ENCODE measurements around the gene ZNF132.
A peak's percentile ranks its signal among the peaks of the same experiment; 100 is the strongest.
"Not testable (repeated sequence)": the region's sequence is repeated elsewhere in the genome, so short reads cannot be mapped to it uniquely, and the experiment has no call there.

The ZNF132 gene

GRCh38 chr19:58407658-58408151 lies 32.2 kb downstream of the ZNF132 start:
- DNase-seq (ENCODE audit: low read depth, low spot score) = no peak

GRCh38 chr19:58406818-58407657 lies 32.9 kb downstream of the ZNF132 start:
- no peak for DNase-seq (ENCODE audit: low read depth, low spot score)

- not testable (repeated sequence) for DNase-seq (ENCODE audit: low read depth, low spot score)
Measured at GRCh38 chr19:58403920-58404478, 36.0 kb downstream of the ZNF132 start.

GRCh38 chr19:58401840-58402421 lies 38.0 kb downstream of the ZNF132 start:
- no peak for DNase-seq (ENCODE audit: low read depth, low spot score)

GRCh38 chr19:58400916-58401839 lies 38.8 kb downstream of the ZNF132 start:
- DNase-seq (ENCODE audit: low read depth, low spot score) = peak; percentile 99

- DNase-seq (ENCODE audit: low read depth, low spot score) = no peak
Measured at GRCh38 chr19:58400316-58400915, 39.5 kb downstream of the ZNF132 start.

GRCh38 chr19:58399903-58400302 lies 40.0 kb downstream of the ZNF132 start:
- no peak for DNase-seq (ENCODE audit: low read depth, low spot score)

GRCh38 chr19:58398545-58398944 lies 41.4 kb downstream of the ZNF132 start:
- DNase-seq (ENCODE audit: low read depth, low spot score) = no peak

GRCh38 chr19:58398087-58398486 lies 41.9 kb downstream of the ZNF132 start:
- no peak for DNase-seq (ENCODE audit: low read depth, low spot score)

- no peak for DNase-seq (ENCODE audit: low read depth, low spot score)
Measured at GRCh38 chr19:58397533-58398037, 42.4 kb downstream of the ZNF132 start.

GRCh38 chr19:58396691-58397532 lies 43.0 kb downstream of the ZNF132 start:
- DNase-seq (ENCODE audit: low read depth, low spot score) = no peak

- DNase-seq (ENCODE audit: low read depth, low spot score) = no peak
Measured at GRCh38 chr19:58395979-58396627, 43.9 kb downstream of the ZNF132 start.

GRCh38 chr19:58395220-58395978 lies 44.6 kb downstream of the ZNF132 start, which contains the start of gene RNF225:
RNF225 (plus strand) TSS chr19:58395656; CDS start chr19:58396090, 434 bp downstream.
- no peak for DNase-seq (ENCODE audit: low read depth, low spot score)

- DNase-seq (ENCODE audit: low read depth, low spot score) = no peak
Measured at GRCh38 chr19:58394821-58395219, 45.1 kb downstream of the ZNF132 start.

GRCh38 chr19:58393725-58394033 lies 46.3 kb downstream of the ZNF132 start:
- no peak for DNase-seq (ENCODE audit: low read depth, low spot score)

- no peak for DNase-seq (ENCODE audit: low read depth, low spot score)
Measured at GRCh38 chr19:58392945-58393724, 46.8 kb downstream of the ZNF132 start.

- no peak for DNase-seq (ENCODE audit: low read depth, low spot score)
Measured at GRCh38 chr19:58388175-58388526, 51.8 kb downstream of the ZNF132 start.
